Kasumi-1 (cell line): Measurements from ENCODE around the gene ZER1.

Experiments used
- DNase-seq, 2 experiments: peaks; one replicate each; lab custom pipeline; 2025; lab: John Stamatoyannopoulos, UW

Gene ZER1

DNA sequence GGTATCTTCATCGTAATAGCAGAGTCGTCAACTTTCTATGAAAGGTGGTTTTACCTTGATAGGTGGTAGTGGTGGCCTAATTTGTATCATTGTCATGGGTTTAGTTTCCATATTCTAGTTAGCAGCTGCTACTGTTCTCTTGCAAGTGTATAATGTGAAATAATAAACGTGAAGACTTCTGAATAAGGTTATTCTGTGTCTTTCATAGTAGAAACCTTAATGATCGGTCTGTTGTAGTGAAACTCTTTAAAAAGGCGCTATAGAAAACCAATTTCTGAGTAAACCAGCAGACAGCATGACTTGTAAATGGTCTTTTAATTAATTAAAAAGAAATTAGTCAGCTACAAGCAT lies 81.1 kb downstream of the ZER1 start:
- DNase-seq, result no peak

DNA sequence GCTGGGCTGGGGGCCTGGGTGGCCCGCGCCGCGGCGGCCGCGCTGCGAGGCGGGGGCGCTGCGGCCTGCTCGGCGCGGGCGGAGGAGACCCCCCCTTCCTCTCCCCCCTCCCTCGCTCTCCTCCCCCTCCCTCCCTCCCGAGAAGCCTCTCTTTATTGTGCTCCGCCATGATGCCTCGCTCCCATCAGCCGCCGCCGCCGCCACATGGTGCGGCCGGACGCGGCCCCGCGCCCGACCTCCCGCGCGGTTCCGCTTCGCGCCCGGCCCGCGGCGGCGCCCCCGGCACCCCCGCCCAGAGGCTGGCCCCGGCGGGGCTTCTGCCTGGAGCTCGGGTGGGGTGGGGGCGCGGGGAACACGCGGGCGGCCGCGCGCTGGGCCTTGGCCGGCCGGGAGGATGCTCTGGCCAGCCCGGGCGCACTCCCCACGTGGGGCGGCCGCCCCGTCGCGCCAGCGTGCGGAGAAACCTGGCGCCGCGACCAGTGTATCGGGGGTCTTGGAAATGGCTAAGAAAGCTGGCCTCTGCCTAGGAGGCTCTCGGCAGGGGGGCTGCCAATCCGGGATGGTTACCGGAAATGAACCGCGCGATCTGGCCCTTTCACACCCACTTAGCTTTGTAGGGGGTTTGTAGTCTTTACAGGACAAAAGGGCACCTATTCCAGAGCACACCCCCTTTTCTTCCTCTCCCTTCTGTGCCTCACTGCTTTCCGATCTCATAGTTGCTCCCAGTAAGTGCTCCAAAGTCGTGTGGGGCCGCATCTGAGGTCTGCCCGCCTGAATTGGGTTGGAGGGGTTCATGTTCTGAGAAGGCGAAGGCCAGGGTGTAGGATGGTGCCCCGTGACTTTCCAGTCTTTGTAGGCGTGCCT lies 81.7 kb downstream of the ZER1 start:
- DNase-seq, result peak in 1 of 2 experiments; percentile 7

DNA sequence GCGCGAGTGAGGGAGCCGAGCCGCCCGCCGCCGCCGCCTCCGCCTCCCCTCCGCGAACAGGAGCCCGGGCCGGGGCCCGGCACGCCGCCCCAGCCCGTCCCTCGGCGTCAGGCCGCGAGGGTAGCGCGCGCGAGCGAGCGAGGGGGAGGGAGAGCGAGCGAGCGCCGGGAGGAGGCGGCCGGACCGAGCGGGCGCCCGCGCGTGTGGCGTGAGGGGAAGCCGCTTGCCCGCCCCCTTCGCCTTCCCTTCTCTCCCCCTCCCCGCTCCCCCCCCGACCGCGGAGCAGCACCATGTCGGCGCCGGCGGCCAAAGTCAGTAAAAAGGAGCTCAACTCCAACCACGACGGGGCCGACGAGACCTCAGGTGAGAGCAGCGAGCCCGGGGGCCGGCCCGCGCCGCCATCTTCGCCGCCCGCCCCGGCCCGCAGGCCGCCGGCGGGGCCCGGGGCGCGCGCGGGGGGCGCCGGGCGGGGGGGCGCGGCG lies 82.4 kb downstream of the ZER1 start:
- no peak for DNase-seq

DNA sequence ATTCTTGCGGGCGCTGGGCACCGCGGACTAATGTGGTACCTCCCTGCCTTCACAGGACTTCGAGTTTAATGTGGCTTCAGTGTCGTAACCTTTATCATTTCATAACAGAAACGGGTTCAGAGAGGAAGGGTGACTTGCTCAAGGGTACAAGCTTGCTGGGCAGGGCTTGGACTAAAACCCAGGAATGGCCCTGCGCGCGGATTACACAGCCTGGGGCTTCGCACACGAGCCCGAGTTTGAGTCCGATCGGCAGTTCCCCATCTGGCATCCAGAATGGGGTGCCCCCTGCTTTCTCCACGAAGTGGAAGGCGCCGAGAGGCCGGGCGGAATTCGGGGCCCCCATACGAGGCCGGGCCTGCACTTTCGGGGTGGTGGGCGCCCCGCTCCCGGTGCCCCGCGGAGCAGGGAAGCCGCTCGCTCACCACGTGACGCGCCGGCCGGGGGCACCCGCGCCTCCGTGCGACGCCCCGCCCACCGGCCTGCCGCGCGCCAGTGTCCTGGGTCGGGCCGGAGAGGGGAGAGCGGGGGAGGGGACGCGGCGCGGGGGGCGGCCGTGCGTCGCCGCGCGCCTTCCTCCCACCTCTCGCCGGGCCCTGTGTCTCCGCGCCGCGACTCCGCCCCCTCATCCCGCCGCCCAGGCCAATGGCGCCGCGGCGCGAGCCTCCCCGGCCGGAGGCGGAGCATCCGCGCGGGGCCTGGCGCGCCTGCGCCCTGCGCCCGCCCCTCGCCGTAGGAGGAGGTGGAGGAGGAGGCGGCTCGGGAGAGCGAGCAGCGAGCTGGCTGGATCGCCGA lies 83.0 kb downstream of the ZER1 start, which contains the start of gene SET:
Gene SET (plus strand): TSS at position 722 of the 792 bp plus-strand sequence. CDS start 361 bp downstream, outside the sequence.
- DNase-seq, result peak; percentile 77 to 87

DNA sequence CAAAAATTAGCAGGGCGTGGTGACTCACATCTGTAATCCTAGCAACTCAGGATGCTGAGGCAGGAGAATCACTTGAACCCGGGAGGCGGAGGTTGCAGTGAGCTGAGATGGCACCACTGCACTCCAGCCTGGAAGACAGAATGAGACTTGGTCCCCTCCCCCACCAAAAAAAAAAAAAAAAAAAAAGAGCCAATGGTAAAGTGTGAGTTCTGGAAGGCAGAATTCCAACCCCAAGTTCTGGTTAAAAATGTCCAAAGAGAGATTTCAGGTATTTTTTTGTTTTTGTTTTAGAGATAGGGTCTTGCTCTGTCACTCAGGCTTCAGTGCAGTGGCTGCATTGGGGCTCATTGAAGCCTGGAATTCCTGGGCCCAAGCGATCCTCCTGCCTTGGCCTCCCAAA lies 84.3 kb downstream of the ZER1 start:
- DNase-seq, result no peak

DNA sequence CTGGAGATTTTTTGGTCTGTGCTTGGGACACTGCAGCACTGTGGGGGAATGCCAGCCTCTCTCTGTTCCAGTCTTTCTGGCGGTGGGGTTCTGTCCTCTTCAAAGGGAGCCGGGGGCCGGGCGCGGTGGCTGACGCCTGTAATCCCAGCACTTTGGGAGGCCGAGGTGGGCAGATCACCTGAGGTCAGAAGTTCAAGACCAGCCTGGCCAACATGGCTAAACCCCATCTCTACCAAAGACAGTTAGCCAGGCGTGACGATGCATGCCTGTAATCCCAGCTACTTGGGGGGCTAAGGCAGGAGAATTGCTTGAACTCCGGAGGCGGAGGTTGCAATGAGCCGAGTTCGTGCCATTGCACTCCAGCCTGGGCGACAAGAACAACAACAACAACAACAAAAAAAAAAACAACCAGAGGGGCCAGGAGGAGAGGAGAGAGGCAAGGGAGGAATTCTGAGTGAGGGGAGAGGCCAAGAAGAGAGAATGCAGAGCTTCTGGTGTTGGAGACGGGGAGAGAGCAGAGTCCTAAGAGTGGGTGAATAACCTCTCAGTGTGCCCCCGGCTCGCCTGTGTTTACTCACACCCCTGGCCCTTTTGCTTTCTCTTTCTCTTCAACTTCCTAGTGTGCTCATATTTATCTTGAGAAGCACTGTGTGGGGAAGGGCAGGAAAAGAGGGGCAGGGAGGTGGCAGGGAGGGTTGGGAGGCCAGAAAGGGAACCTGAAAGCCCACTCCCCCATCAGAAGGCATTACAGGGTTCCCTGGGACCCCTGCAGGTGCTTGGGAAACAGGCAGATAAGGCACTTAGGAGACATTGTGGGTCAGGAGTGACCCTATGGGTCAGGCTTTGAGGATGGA lies 85.9 kb downstream of the ZER1 start:
- peak; percentile 67 to 69 for DNase-seq

DNA sequence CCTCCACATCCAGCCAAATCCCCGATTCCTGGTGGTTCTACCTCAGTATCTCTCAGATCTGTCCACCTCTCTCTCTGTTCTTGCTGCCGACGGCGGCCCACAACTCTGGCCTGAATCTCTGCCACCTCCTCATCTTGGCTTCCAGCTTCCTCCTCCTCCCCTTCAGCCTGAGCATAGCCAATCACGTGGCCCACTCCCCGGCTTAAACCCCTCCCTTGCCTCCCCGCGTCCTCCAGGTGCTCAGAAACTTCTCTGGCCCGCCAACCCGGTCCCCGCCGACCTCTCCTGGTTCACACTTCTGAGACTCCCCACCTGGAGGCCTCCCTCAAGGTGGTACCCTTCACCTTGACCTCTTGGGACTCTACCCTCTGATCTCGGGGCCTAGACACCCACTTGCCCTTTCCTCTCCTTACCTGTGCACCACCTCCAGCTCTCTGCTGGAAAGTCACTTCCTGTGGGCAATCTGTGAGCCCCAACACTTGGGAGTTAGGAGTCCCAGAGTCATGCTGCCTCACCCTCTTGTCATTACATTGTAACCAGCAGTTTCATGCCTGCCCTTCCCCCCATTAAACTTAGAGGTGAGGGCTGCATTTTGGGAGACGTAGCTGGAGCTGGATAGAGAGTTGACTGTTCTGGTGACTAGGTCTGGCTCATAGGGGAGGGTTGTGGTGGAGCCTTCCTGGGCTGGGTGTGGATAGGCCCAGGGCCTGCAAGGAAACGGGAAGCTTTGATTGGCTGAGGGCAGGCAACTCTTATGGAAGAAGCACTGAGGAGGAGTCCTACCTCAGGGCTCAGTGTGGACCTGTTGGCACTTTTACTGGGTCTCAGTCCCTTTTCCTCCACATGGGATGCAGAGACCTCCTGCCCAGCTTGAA lies 87.2 kb downstream of the ZER1 start:
- DNase-seq, result peak; percentile 83 to 84

DNA sequence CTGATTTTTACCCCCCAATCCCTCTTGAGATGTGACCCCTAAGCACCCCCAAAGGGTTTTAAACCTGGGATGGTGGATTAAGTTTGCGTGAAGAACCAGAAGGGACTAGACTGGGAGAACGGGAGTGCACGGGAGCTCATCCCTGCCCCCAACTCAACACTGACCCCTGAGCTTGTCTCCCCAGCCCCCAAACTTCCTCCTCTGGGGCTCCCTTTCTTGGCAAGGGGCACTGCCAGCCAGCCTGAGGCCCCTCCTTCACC lies 87.7 kb downstream of the ZER1 start:
- DNase-seq, result peak in 1 of 2 experiments; percentile 55

DNA sequence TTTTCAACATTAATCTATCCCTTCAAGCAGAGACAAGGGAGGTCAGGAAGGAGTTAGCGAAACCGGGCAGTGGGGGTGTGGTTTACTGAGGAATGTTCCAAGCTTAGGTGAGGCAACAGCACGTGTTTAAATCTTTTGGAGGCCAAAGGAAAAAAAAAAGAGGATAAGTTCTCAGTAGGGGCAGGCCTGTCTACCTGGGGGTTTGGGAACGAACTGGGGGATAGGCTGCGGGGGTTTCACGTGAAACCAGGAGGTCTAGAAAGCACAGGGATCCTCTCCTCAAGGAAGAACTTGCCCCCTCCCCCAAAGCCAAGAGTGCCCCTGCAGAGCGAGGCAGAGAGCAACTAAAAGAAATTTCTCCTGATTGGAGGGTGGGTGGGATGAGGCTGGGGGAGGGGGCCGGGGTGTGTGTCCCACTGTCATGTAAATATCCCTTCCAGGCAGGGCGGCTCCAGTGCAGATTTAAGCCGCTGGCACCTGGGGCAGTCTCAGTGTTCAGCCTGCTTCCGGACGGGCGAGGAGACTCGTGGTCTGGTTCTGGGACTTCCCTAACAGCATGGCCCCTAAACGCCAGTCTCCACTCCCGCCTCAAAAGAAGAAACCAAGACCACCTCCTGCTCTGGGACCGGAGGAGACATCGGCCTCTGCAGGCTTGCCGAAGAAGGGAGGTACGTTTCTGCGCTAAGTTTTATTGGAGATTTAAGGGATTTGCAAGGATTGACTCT lies 88.2 kb downstream of the ZER1 start:
- DNase-seq, result peak; percentile 38 to 58
